K562 (cell line): Measurements from ENCODE around the gene SCARF1. TPM values are rescaled to one million over a fixed set of nuclear protein-coding genes. Genes with fewer than 3 reads are reported as not detected.

Experiments
- ATAC-seq: fragments of 200-7000 bp; cut with Tn5 transposase; 3 replicates; pipeline ENCODE4 v1.9.1; 2020; ENCODE audit warnings: moderate library complexity
- BruUV-seq: library from RNA; stranded (reverse); fragments of 400-500 nt; replicated peaks from 2 replicates; lab custom pipeline; 2021; lab: Mats Ljungman, UMichigan
- CTCF ChIA-PET: fragments of 300-600 bp; formaldehyde crosslinking; extraction: SDS; loops from one replicate; lab custom pipeline; 2021; ENCODE audit warnings: low intra/inter-chr PET ratio; lab: Yijun Ruan, JAX
- POLR2A ChIA-PET: fragments of 300-600, 350-650 bp; sonication (Branson Sonifier 250); formaldehyde crosslinking; extraction: SDS; loops from one replicate; lab custom pipeline; 2021; ENCODE audit warnings: antibody characterized with exemption, inconsistent platforms; lab: Yijun Ruan, JAX
- DNase-seq, 4 experiments: peaks; one replicate each; pipeline versions ENCODE4 v3.0.0 to v3.0.0-alpha.2; 2011 to 2018; ENCODE audit warnings: low spot score in 3 of 4, mixed read lengths in 3 of 4; ENCODE audit errors: extremely low read depth in 1 of 4
- FAIRE-seq: peaks from 2 replicates; lab custom pipeline; 2011; peaks lifted over from hg19 to GRCh38; lab: Jason Lieb, UNC
- H2AFZ ChIP-seq: 2 replicates; pipeline ENCODE4 v1.6.0; 2011; ENCODE audit warnings: low read depth, low read length, control low read depth, inconsistent platforms
- H3K27ac ChIP-seq: fragments of 200-600 bp; 3 replicates; pipeline ENCODE4 v1.8.0; 2011; ENCODE audit warnings: low read depth, mild to moderate bottlenecking, control low read depth, inconsistent platforms, low read length, moderate library complexity, mixed read lengths; ENCODE audit errors: extremely low read depth
- H3K27me3 ChIP-seq, 2 experiments: fragments of 300-600 bp in 1 of 2; 2 replicates in 1 of 2; 3 replicates in 1 of 2; pipeline versions ENCODE4 v1.6.0 to v1.8.0; 2011; ENCODE audit warnings: inconsistent platforms in 2 of 2, low read length in 2 of 2, mild to moderate bottlenecking in 1 of 2, mixed read lengths in 1 of 2, moderate library complexity in 1 of 2; ENCODE audit not compliant: control insufficient read depth in 2 of 2, insufficient read depth in 2 of 2
- H3K36me3 ChIP-seq: fragments of 300-600 bp; 3 replicates; pipeline ENCODE4 v1.8.0; 2011; ENCODE audit warnings: mild to moderate bottlenecking, low read length, inconsistent platforms; ENCODE audit not compliant: control insufficient read depth, insufficient read depth
- H3K4me1 ChIP-seq, 2 experiments: fragments of 200-600 bp in 1 of 2; replicated peaks in 1 of 2; 2 replicates in 1 of 2; 3 replicates in 1 of 2; pipeline versions ENCODE4 v1.5.1 to v1.8.0; 2011; ENCODE audit warnings: inconsistent platforms in 2 of 2, low read length in 2 of 2, mild to moderate bottlenecking in 1 of 2, mixed read lengths in 1 of 2, moderate library complexity in 1 of 2; ENCODE audit not compliant: control insufficient read depth in 2 of 2, insufficient read depth in 2 of 2
- H3K4me2 ChIP-seq: 2 replicates; pipeline ENCODE4 v1.6.1; 2011; ENCODE audit warnings: low read length, control low read depth, inconsistent platforms, mixed read lengths; ENCODE audit not compliant: insufficient read depth
- H3K4me3 ChIP-seq: fragments of 200-600 bp; sonication (generic), shearing (Covaris generic); 2 replicates; pipeline ENCODE4 v1.5.1; 2016; ENCODE audit warnings: control low read depth, inconsistent platforms
- H3K79me2 ChIP-seq: fragments of 200-600 bp; 3 replicates; pipeline ENCODE4 v1.8.0; 2011; ENCODE audit warnings: low read length, inconsistent platforms; ENCODE audit not compliant: control insufficient read depth, insufficient read depth
- H3K9ac ChIP-seq, 2 experiments: 2 replicates each; pipeline versions ENCODE4 v1.6.0 to v1.6.1; 2011; ENCODE audit warnings: low read depth in 2 of 2, low read length in 2 of 2, control low read depth in 1 of 2, inconsistent platforms in 1 of 2, mild to moderate bottlenecking in 1 of 2, mixed read lengths in 1 of 2; ENCODE audit not compliant: insufficient read depth in 1 of 2
- H3K9me1 ChIP-seq: one replicate; pipeline ENCODE4 v1.6.0; 2011; ENCODE audit warnings: inconsistent platforms, mild to moderate bottlenecking, low read length, moderate library complexity; ENCODE audit not compliant: control insufficient read depth, insufficient read depth
- H3K9me3 ChIP-seq: replicated peaks from 2 replicates; pipeline ENCODE4 v1.5.1; 2011; ENCODE audit warnings: low read depth, low read length, inconsistent platforms; ENCODE audit not compliant: control insufficient read depth, insufficient read depth
- H4K20me1 ChIP-seq: replicated peaks from 2 replicates; pipeline ENCODE4 v1.6.1; 2011; ENCODE audit warnings: low read length, inconsistent platforms, mixed read lengths; ENCODE audit not compliant: control insufficient read depth, insufficient read depth
- ILK ChIP-seq: fragments of 450-650 bp; IDR thresholded peaks from 2 replicates; pipeline ENCODE4 v1.6.1; 2016; ENCODE audit warnings: missing genetic modification characterization, low read depth, mild to moderate bottlenecking, missing compliant biosample characterization, moderate library complexity, borderline replicate concordance
- RB1 ChIP-seq: fragments of 450-650 bp; IDR thresholded peaks from 2 replicates; pipeline ENCODE4 v1.6.1; 2017; ENCODE audit warnings: low read depth, mild to moderate bottlenecking
- TSC22D4 ChIP-seq: fragments of 450-650 bp; IDR thresholded peaks from 2 replicates; pipeline ENCODE4 v1.6.1; 2016; ENCODE audit warnings: missing genetic modification characterization, missing biosample characterization, control low read depth
- ZC3H8 ChIP-seq: fragments of 450-650 bp; IDR thresholded peaks from 2 replicates; pipeline ENCODE4 v1.6.1; 2017
- ZNF764 ChIP-seq: fragments of 250-450 bp; sonication (Bioruptor Pico); IDR thresholded peaks from 2 replicates; pipeline ENCODE4 v1.4.0; 2020; ENCODE audit warnings: low read depth, mild to moderate bottlenecking, moderate library complexity
- WGBS: fragments of 100-300 bp; shearing (Covaris generic); methylation state at CpG from one replicate; pipeline ENCODE4 v1.1.6; 2016; ENCODE audit warnings: low coverage, mixed read lengths; ENCODE audit not compliant: insufficient coverage; ENCODE audit errors: missing lambda C conversion rate; 5-methylcytosine and 5-hydroxymethylcytosine counted together
- in situ Hi-C: fragments of 300-500 bp; cut with MboI; formaldehyde crosslinking; loops from 4 replicates; pipeline ENCODE4 v1.15.0; 2018; ENCODE audit warnings: inconsistent platforms, mixed read lengths
- intact Hi-C: fragments of 100-400 bp; cut with micrococcal nuclease; formaldehyde crosslinking; loops from 2 replicates; pipeline ENCODE4 v1.14.2; 2022
- polyA plus RNA-seq, 8 experiments: library from polyadenylated mRNA; depleted of rRNA in 4 of 8; stranded (reverse) in 5 of 8; unstranded in 3 of 8; fragments of >200 nt; fragmentation: Nextera tagmentation in 2 of 8; fragmentation: Illumina TruSeq in 1 of 8; extraction: Ambion mirVana in 2 of 8; extraction: Trizol in 1 of 8; gene quantifications; 2 replicates each; pipeline versions ENCODE4 v1.2.1 to v1.2.3, GENCODE V29; 2011 to 2014; ENCODE audit warnings: inconsistent platforms in 1 of 8, missing spikeins in 1 of 8
- total RNA-seq, 7 experiments: library from RNA; depleted of rRNA in 6 of 7; stranded (reverse); fragments of >200 nt in 6 of 7; fragmentation: Illumina TruSeq in 2 of 7; extraction: Trizol in 2 of 7; gene quantifications; 2 replicates each; pipeline versions ENCODE4 v1.2.1 to v1.2.3, GENCODE V29; 2011 to 2021; ENCODE audit warnings: low replicate concordance in 1 of 7
- TF ChIP-seq, protein P1 (sequence below), 3 experiments: fragments of 200-800 bp in 1 of 3; sonication (Bioruptor generic) in 1 of 3; sonication (generic) in 1 of 3; formaldehyde crosslinking in 1 of 3; IDR thresholded peaks; 2 replicates each; pipeline versions ENCODE4 v1.6.1 to v1.8.0; 2016 to 2022; ENCODE audit warnings: mild to moderate bottlenecking in 2 of 3, missing compliant biosample characterization in 2 of 3, missing genetic modification characterization in 2 of 3, missing genetic modification reagents in 1 of 3
- TF ChIP-seq, protein P2 (sequence below): fragments of 450-650 bp; IDR thresholded peaks from 2 replicates; pipeline ENCODE4 v1.6.1; 2016
- TF ChIP-seq, protein P3 (sequence below): fragments of 450-650 bp; IDR thresholded peaks from 2 replicates; pipeline ENCODE4 v1.6.1; 2017; ENCODE audit warnings: antibody characterized with exemption

The SCARF1 gene
- total and polyA plus RNA-seq, 9 of the 15 experiments (the other 6 are each of a cell fraction or from before 2014, with no cell fraction given) = 0.04 to 2.1 (median 0.63) TPM

DNA sequence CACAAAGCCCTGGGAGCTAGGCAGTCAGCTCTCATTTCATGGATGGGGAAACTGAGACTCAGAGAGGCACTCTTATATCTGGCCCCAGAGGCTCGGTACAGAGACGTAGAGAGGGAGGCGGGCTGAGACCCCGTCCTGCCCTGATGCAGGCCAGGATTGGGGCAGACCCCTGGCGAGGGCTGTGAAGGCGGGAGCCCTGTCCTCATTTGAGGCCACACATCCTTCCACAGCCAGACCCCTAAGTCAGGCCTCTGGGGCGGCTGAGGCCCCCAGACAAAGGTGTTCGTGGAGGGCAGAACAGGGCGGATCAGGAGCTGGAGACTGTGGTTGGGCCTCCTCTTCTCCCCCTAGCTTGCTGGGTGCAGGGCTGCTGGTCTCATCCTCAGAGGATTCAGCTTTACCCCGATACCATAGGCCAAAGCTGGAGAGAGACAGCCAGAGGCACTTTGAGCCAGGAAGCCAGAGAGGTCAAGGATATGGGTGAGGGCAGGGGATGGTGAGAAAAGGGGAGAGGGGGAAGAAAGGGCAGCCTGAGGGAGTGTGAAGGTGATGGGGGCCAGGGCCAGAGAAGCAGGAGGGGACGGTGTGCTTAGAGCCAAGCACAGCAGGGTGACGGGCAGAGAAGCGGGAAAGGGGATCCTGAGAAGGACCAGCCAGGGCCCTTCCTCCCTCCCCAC, 805 bp upstream of the SCARF1 start:
- Histone ChIP-seq H4K20me1 (0 out of 2 replicates have a peak, but pooled peaks cover 2% of the 10 kb centered on the region), H3K9ac (peak overlapping the region in 1 of 2 experiments; percentile 40; a peak in 1 of 4 replicates), H3K79me2 (peaks cover 12% of the 10 kb centered on the region; the same call in 2 of the 3 replicates), H3K9me1 (no peaks in the 10 kb centered on the region), H3K36me3 (peaks cover 33% of the 10 kb centered on the region), H3K4me1 (peaks cover 19 to 66% of the 10 kb centered on the region in 2 experiments), H3K27ac (no peak overlapping the region), H2AFZ (no peak overlapping the region), H3K27me3 (no peaks in the 10 kb centered on the region), H3K4me3 (no peak overlapping the region), H3K4me2 (no peak overlapping the region), H3K9me3 (no peaks in the 10 kb centered on the region)
- in situ Hi-C loops = no loop called here
- FAIRE-seq = no peak
- WGBS = 86% methylated on average over 7 of the region's 13 CpGs
- intact Hi-C loops = no loop called here
- no peak for ATAC-seq
- no peak for DNase-seq
- ChIA-PET CTCF (no interaction called here), POLR2A (no interaction called here)
- TF ChIP-seq RB1 (no peak), TSC22D4 (tag) (no peak), ZC3H8 (no peak), ZNF764 (no peak), ILK (tag) (no peak)
- TF ChIP-seq, protein P1, sequence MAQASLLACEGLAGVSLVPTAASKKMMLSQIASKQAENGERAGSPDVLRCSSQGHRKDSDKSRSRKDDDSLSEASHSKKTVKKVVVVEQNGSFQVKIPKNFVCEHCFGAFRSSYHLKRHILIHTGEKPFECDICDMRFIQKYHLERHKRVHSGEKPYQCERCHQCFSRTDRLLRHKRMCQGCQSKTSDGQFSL (CRISPR knock-in tag; IDR thresholded peaks at IDR 0.05) = no peak
- TF ChIP-seq, protein P1 (tag; IDR thresholded peaks at IDR 0.05) = no peak
- TF ChIP-seq, protein P2, sequence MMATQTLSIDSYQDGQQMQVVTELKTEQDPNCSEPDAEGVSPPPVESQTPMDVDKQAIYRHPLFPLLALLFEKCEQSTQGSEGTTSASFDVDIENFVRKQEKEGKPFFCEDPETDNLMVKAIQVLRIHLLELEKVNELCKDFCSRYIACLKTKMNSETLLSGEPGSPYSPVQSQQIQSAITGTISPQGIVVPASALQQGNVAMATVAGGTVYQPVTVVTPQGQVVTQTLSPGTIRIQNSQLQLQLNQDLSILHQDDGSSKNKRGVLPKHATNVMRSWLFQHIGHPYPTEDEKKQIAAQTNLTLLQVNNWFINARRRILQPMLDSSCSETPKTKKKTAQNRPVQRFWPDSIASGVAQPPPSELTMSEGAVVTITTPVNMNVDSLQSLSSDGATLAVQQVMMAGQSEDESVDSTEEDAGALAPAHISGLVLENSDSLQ = no peak
- TF ChIP-seq, protein P3, sequence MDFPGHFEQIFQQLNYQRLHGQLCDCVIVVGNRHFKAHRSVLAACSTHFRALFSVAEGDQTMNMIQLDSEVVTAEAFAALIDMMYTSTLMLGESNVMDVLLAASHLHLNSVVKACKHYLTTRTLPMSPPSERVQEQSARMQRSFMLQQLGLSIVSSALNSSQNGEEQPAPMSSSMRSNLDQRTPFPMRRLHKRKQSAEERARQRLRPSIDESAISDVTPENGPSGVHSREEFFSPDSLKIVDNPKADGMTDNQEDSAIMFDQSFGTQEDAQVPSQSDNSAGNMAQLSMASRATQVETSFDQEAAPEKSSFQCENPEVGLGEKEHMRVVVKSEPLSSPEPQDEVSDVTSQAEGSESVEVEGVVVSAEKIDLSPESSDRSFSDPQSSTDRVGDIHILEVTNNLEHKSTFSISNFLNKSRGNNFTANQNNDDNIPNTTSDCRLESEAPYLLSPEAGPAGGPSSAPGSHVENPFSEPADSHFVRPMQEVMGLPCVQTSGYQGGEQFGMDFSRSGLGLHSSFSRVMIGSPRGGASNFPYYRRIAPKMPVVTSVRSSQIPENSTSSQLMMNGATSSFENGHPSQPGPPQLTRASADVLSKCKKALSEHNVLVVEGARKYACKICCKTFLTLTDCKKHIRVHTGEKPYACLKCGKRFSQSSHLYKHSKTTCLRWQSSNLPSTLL = no peak
- TSS peak; percentile 30 for BruUV-seq
